Trophoblast cell (in vitro differentiated cells and primary cell): ENCODE measurements around the gene GNAI2.

Experiments used
- DNase-seq, 2 donors: peaks; one replicate each; pipeline ENCODE4 v3.0.0-alpha.2; 2016
- H2AFZ ChIP-seq: 2 replicates; pipeline ENCODE4 v1.6.1; 2013; ENCODE audit warnings: low read length, moderate library complexity, mild to moderate bottlenecking; ENCODE audit not compliant: insufficient read depth, poor library complexity
- H2AK5ac ChIP-seq: 2 replicates; pipeline ENCODE4 v1.6.1; 2013; ENCODE audit warnings: mild to moderate bottlenecking, low read length
- H2BK120ac ChIP-seq: 2 replicates; pipeline ENCODE4 v1.6.1; 2013; ENCODE audit warnings: low read length, mild to moderate bottlenecking, moderate library complexity; ENCODE audit not compliant: insufficient read depth, poor library complexity
- H2BK12ac ChIP-seq: 2 replicates; pipeline ENCODE4 v1.6.1; 2013; ENCODE audit warnings: mild to moderate bottlenecking, low read length, moderate library complexity
- H2BK5ac ChIP-seq: 2 replicates; pipeline ENCODE4 v1.6.1; 2013; ENCODE audit warnings: low read length, low read depth, moderate library complexity, mild to moderate bottlenecking; ENCODE audit not compliant: poor library complexity
- H3K14ac ChIP-seq: 2 replicates; pipeline ENCODE4 v1.6.1; 2013; ENCODE audit warnings: mild to moderate bottlenecking, low read length
- H3K18ac ChIP-seq: 2 replicates; pipeline ENCODE4 v1.6.1; 2013; ENCODE audit warnings: mild to moderate bottlenecking, low read length
- H3K23ac ChIP-seq: 2 replicates; pipeline ENCODE4 v1.6.1; 2013; ENCODE audit warnings: low read length
- H3K27ac ChIP-seq: 2 replicates; pipeline ENCODE4 v1.5.1; 2013; ENCODE audit warnings: low read depth, mild to moderate bottlenecking, inconsistent platforms, low read length, moderate library complexity
- H3K27me3 ChIP-seq: 2 replicates; pipeline ENCODE4 v1.6.1; 2013; ENCODE audit warnings: inconsistent platforms, mild to moderate bottlenecking, low read length, moderate library complexity; ENCODE audit not compliant: insufficient read depth
- H3K36me3 ChIP-seq, 2 experiments: 1 replicate in 1 of 2; 2 replicates in 1 of 2; pipeline ENCODE4 v1.6.1; 2013; ENCODE audit warnings: low read length in 2 of 2, mild to moderate bottlenecking in 2 of 2, moderate library complexity in 1 of 2; ENCODE audit not compliant: insufficient read depth in 2 of 2, control insufficient read depth in 1 of 2
- H3K4ac ChIP-seq: 2 replicates; pipeline ENCODE4 v1.6.1; 2013; ENCODE audit warnings: low read depth, mild to moderate bottlenecking, low read length, moderate library complexity
- H3K4me1 ChIP-seq, 2 experiments: 1 replicate in 1 of 2; 2 replicates in 1 of 2; pipeline ENCODE4 v1.6.1; 2013; ENCODE audit warnings: low read length in 2 of 2, mild to moderate bottlenecking in 2 of 2, moderate library complexity in 1 of 2; ENCODE audit not compliant: insufficient read depth in 2 of 2, control insufficient read depth in 1 of 2
- H3K4me2 ChIP-seq: 2 replicates; pipeline ENCODE4 v1.6.1; 2013; ENCODE audit warnings: inconsistent platforms, mild to moderate bottlenecking, low read length, moderate library complexity
- H3K4me3 ChIP-seq: 2 replicates; pipeline ENCODE4 v1.5.1; 2013; ENCODE audit warnings: mild to moderate bottlenecking, low read depth, low read length, inconsistent platforms
- H3K79me1 ChIP-seq: one replicate; pipeline ENCODE4 v1.6.1; 2013; ENCODE audit warnings: low read length
- H3K79me2 ChIP-seq: 2 replicates; pipeline ENCODE4 v1.6.1; 2013; ENCODE audit warnings: low read length, mild to moderate bottlenecking; ENCODE audit not compliant: control insufficient read depth, insufficient read depth, poor library complexity
- H3K9ac ChIP-seq: 2 replicates; pipeline ENCODE4 v1.6.1; 2013; ENCODE audit warnings: mild to moderate bottlenecking, low read length
- H3K9me3 ChIP-seq: 2 replicates; pipeline ENCODE4 v1.6.1; 2013; ENCODE audit warnings: low read depth, mild to moderate bottlenecking, control low read depth, inconsistent platforms, low read length; ENCODE audit not compliant: insufficient read depth
- H4K12ac ChIP-seq: 2 replicates; pipeline ENCODE4 v1.6.1; 2013; ENCODE audit warnings: low read depth, mild to moderate bottlenecking, low read length, moderate library complexity
- H4K8ac ChIP-seq: 2 replicates; pipeline ENCODE4 v1.6.1; 2013; ENCODE audit warnings: low read depth, mild to moderate bottlenecking, low read length, moderate library complexity
- H4K91ac ChIP-seq: one replicate; pipeline ENCODE4 v1.6.1; 2013; ENCODE audit warnings: low read depth, mild to moderate bottlenecking, low read length, moderate library complexity
- WGBS: extraction: QIAGEN DNeasy Blood & Tissue Kit; methylation state at CpG from one replicate; pipeline ENCODE4 v1.1.7; 2013; ENCODE audit warnings: missing lambda C conversion rate; ENCODE audit not compliant: insufficient read length, insufficient coverage; ENCODE audit errors: extremely low coverage; 5-methylcytosine and 5-hydroxymethylcytosine counted together

Gene GNAI2

GRCh38 chr3:50190936-50191660, 44.9 kb upstream of the GNAI2 start, which contains the start of gene GNAT1:
GNAT1 (plus strand) TSS chr3:50191610; CDS start chr3:50191726, 116 bp downstream.
- no peak within 1 kb of the TSS for H2BK120ac ChIP-seq
- WGBS, result no CpG with 5 or more reads among the region's 8 CpGs
- H3K27ac ChIP-seq, result no peak within 1 kb of the TSS
- H3K36me3 ChIP-seq, result peaks cover 13 to 14% of the 10 kb centered on the region in 2 experiments
- no peak within 1 kb of the TSS for H4K12ac ChIP-seq
- no peak within 1 kb of the TSS for H2BK12ac ChIP-seq
- no peaks in the 10 kb centered on the region for H3K79me1 ChIP-seq
- no peak within 1 kb of the TSS for H2BK5ac ChIP-seq
- no peak within 1 kb of the TSS for H4K8ac ChIP-seq
- H2AK5ac ChIP-seq, result no peak within 1 kb of the TSS
- no peaks in the 10 kb centered on the region for H3K27me3 ChIP-seq
- H3K14ac ChIP-seq, result no peak within 1 kb of the TSS
- no peak within 1 kb of the TSS for H3K23ac ChIP-seq
- no peaks in the 10 kb centered on the region for H3K9me3 ChIP-seq
- H3K4ac ChIP-seq, result no peak within 1 kb of the TSS
- no peaks in the 10 kb centered on the region for H3K79me2 ChIP-seq
- H3K4me1 ChIP-seq, result peaks cover 0 to 4% of the 10 kb centered on the region in 2 experiments
- no peak within 1 kb of the TSS for H3K18ac ChIP-seq
- no peak within 1 kb of the TSS for H2AFZ ChIP-seq
- no peak for DNase-seq
- no peak within 1 kb of the TSS for H4K91ac ChIP-seq
- H3K9ac ChIP-seq, result no peak within 1 kb of the TSS
- no peak within 1 kb of the TSS for H3K4me2 ChIP-seq
- H3K4me3 ChIP-seq, result no peak within 1 kb of the TSS

- Histone ChIP-seq H2BK5ac (no peak overlapping the region), H3K9ac (no peak overlapping the region), H3K9me3 (no peaks in the 10 kb centered on the region), H2AFZ (no peak overlapping the region), H3K14ac (no peak overlapping the region), H3K36me3 (peaks cover 7 to 8% of the 10 kb centered on the region in 2 experiments), H3K4me2 (no peak overlapping the region), H3K27me3 (no peaks in the 10 kb centered on the region), H4K8ac (no peak overlapping the region), H4K91ac (no peak overlapping the region), H3K4me3 (no peak overlapping the region), H3K4me1 (peaks cover 0 to 4% of the 10 kb centered on the region in 2 experiments), H3K18ac (no peak overlapping the region), H3K27ac (no peak overlapping the region), H4K12ac (no peak overlapping the region), H2BK120ac (no peak overlapping the region), H3K23ac (no peak overlapping the region), H3K79me2 (no peaks in the 10 kb centered on the region), H2BK12ac (no peak overlapping the region), H3K79me1 (no peaks in the 10 kb centered on the region), H3K4ac (no peak overlapping the region), H2AK5ac (no peak overlapping the region)
- no CpG with 5 or more reads among the region's 8 CpGs for WGBS
- no peak for DNase-seq
These were observed 43.9 kb upstream of the GNAI2 start for GRCh38 chr3:50192124-50192523.

GRCh38 chr3:50192689-50193141, 43.3 kb upstream of the GNAI2 start:
- no peaks in the 10 kb centered on the region for H3K79me1 ChIP-seq
- H2BK12ac ChIP-seq, result no peak overlapping the region
- no peak overlapping the region for H3K14ac ChIP-seq
- no peak overlapping the region for H3K4me2 ChIP-seq
- no peak overlapping the region for H3K18ac ChIP-seq
- no peaks in the 10 kb centered on the region for H3K27me3 ChIP-seq
- H4K8ac ChIP-seq, result no peak overlapping the region
- no peaks in the 10 kb centered on the region for H3K79me2 ChIP-seq
- peaks cover 0 to 4% of the 10 kb centered on the region in 2 experiments for H3K4me1 ChIP-seq
- no peak overlapping the region for H3K27ac ChIP-seq
- no peaks in the 10 kb centered on the region for H3K9me3 ChIP-seq
- H2BK5ac ChIP-seq, result no peak overlapping the region
- no peak overlapping the region for H4K91ac ChIP-seq
- WGBS, result no CpG with 5 or more reads among the region's 21 CpGs
- no peak overlapping the region for H3K9ac ChIP-seq
- no peak overlapping the region for H3K4me3 ChIP-seq
- no peak overlapping the region for H3K23ac ChIP-seq
- no peak overlapping the region for H2AK5ac ChIP-seq
- peaks cover 4 to 5% of the 10 kb centered on the region in 2 experiments for H3K36me3 ChIP-seq
- DNase-seq, result peak; percentile 52 to 86
- H2BK120ac ChIP-seq, result no peak overlapping the region
- no peak overlapping the region for H4K12ac ChIP-seq
- no peak overlapping the region for H3K4ac ChIP-seq
- H2AFZ ChIP-seq, result no peak overlapping the region

GRCh38 chr3:50193286-50193685, 42.7 kb upstream of the GNAI2 start:
- H3K14ac ChIP-seq, result no peak overlapping the region
- DNase-seq, result no peak
- H3K79me1 ChIP-seq, result no peaks in the 10 kb centered on the region
- H3K79me2 ChIP-seq, result no peaks in the 10 kb centered on the region
- no peaks in the 10 kb centered on the region for H3K9me3 ChIP-seq
- no peak overlapping the region for H3K9ac ChIP-seq
- peaks cover under 1 to 1% of the 10 kb centered on the region in 2 experiments for H3K36me3 ChIP-seq
- no peak overlapping the region for H2AFZ ChIP-seq
- H3K27ac ChIP-seq, result no peak overlapping the region
- no peak overlapping the region for H2BK12ac ChIP-seq
- no peak overlapping the region for H3K18ac ChIP-seq
- peaks cover 0 to 4% of the 10 kb centered on the region in 2 experiments for H3K4me1 ChIP-seq
- no peak overlapping the region for H3K23ac ChIP-seq
- no CpG with 5 or more reads among the region's 36 CpGs for WGBS
- H2BK120ac ChIP-seq, result no peak overlapping the region
- H3K4me2 ChIP-seq, result no peak overlapping the region
- H2AK5ac ChIP-seq, result no peak overlapping the region
- H3K27me3 ChIP-seq, result no peaks in the 10 kb centered on the region
- no peak overlapping the region for H4K8ac ChIP-seq
- H4K91ac ChIP-seq, result no peak overlapping the region
- no peak overlapping the region for H4K12ac ChIP-seq
- no peak overlapping the region for H2BK5ac ChIP-seq
- H3K4ac ChIP-seq, result no peak overlapping the region
- H3K4me3 ChIP-seq, result no peak overlapping the region
